Activated naive CD8-positive, alpha-beta T cell treated with anti-CD3 and anti-CD28 coated beads, Interleukin-2, amount 50 U/mL, for 24 hours (primary cell): ENCODE results near the gene BCL2L12.
A peak's percentile ranks its signal among the peaks of the same experiment; 100 is the strongest.

Experiments used
- ATAC-seq: fragments of 150-1000 bp; cut with Tn5 transposase; one replicate; pipeline ENCODE4 v1.10.0; 2021
- DNase-seq: peaks from one replicate; pipeline ENCODE4 v3.0.0; 2021
- H3K27ac Mint-ChIP-seq: one replicate; pipeline ENCODE4 v1.8.0; 2021; ENCODE audit warnings: mild to moderate bottlenecking, mixed read lengths
- H3K27me3 Mint-ChIP-seq: one replicate; pipeline ENCODE4 v1.8.0; 2021; ENCODE audit warnings: mixed read lengths
- H3K36me3 Mint-ChIP-seq: one replicate; pipeline ENCODE4 v1.8.0; 2021; ENCODE audit warnings: low read depth, mixed read lengths
- H3K4me1 Mint-ChIP-seq: one replicate; pipeline ENCODE4 v1.8.0; 2021; ENCODE audit warnings: mixed read lengths
- H3K4me3 Mint-ChIP-seq: one replicate; pipeline ENCODE4 v1.8.0; 2021; ENCODE audit warnings: mild to moderate bottlenecking, moderate library complexity, mixed read lengths
- H3K9me3 Mint-ChIP-seq: one replicate; pipeline ENCODE4 v1.8.0; 2021; ENCODE audit warnings: mixed read lengths

Gene BCL2L12

GRCh38 chr19:49637821-49638738 is 27.7 kb upstream of the BCL2L12 start:
- Mint-ChIP-seq H3K27me3 (peaks cover 2% of the 10 kb centered on the region), H3K27ac (no peak overlapping the region), H3K4me1 (peaks cover 30% of the 10 kb centered on the region), H3K36me3 (peaks cover 6% of the 10 kb centered on the region), H3K4me3 (peak overlapping the region; percentile 2), H3K9me3 (no peaks in the 10 kb centered on the region)
- ATAC-seq = no peak
- DNase-seq = no peak

GRCh38 chr19:49639401-49640112 is 26.2 kb upstream of the BCL2L12 start:
- H3K36me3 Mint-ChIP-seq = peaks cover 11% of the 10 kb centered on the region
- no peak for DNase-seq
- H3K27ac Mint-ChIP-seq = peak overlapping the region; percentile 22
- H3K4me3 Mint-ChIP-seq = peak overlapping the region; percentile 98
- peaks cover 2% of the 10 kb centered on the region for H3K27me3 Mint-ChIP-seq
- no peaks in the 10 kb centered on the region for H3K9me3 Mint-ChIP-seq
- H3K4me1 Mint-ChIP-seq = peaks cover 45% of the 10 kb centered on the region
- no peak for ATAC-seq

GRCh38 chr19:49640113-49640898 is 25.4 kb upstream of the BCL2L12 start, which contains the start of gene RRAS:
Gene RRAS (minus strand): TSS chr19:49640143. CDS start chr19:49640098, 45 bp downstream.
- H3K36me3 Mint-ChIP-seq = peaks cover 11% of the 10 kb centered on the region
- peak within 1 kb of the TSS; percentile 99 for H3K27ac Mint-ChIP-seq
- H3K4me3 Mint-ChIP-seq = peak within 1 kb of the TSS; percentile 98
- H3K27me3 Mint-ChIP-seq = peaks cover 2% of the 10 kb centered on the region
- ATAC-seq (peak; percentile 82), DNase-seq (peak; percentile 100)
- peaks cover 46% of the 10 kb centered on the region for H3K4me1 Mint-ChIP-seq
- no peaks in the 10 kb centered on the region for H3K9me3 Mint-ChIP-seq

GRCh38 chr19:49641688-49642491 is 23.8 kb upstream of the BCL2L12 start, which contains the start of gene SCAF1:
Gene SCAF1 (plus strand): TSS chr19:49642209. CDS start chr19:49645027, 2,818 bp downstream.
- Mint-ChIP-seq H3K27ac (peak within 1 kb of the TSS; percentile 99), H3K4me1 (peaks cover 47% of the 10 kb centered on the region), H3K27me3 (peaks cover 2% of the 10 kb centered on the region), H3K36me3 (peaks cover 15% of the 10 kb centered on the region), H3K4me3 (peak within 1 kb of the TSS; percentile 98), H3K9me3 (no peaks in the 10 kb centered on the region)
- peak; percentile 99 for DNase-seq
- peak; percentile 55 for ATAC-seq

GRCh38 chr19:49642492-49643035 is 23.2 kb upstream of the BCL2L12 start:
- Mint-ChIP-seq H3K4me1 (peaks cover 47% of the 10 kb centered on the region), H3K9me3 (no peaks in the 10 kb centered on the region), H3K36me3 (peaks cover 20% of the 10 kb centered on the region), H3K27me3 (peaks cover 2% of the 10 kb centered on the region), H3K27ac (peak overlapping the region; percentile 91), H3K4me3 (peak overlapping the region; percentile 98)
- DNase-seq (no peak), ATAC-seq (no peak)

- no peak for ATAC-seq
- Mint-ChIP-seq H3K9me3 (no peaks in the 10 kb centered on the region), H3K4me3 (peak overlapping the region; percentile 98), H3K27ac (peak overlapping the region; percentile 91), H3K36me3 (peaks cover 20% of the 10 kb centered on the region), H3K4me1 (peaks cover 42% of the 10 kb centered on the region), H3K27me3 (peaks cover 2% of the 10 kb centered on the region)
- DNase-seq = peak; percentile 11
Observed at GRCh38 chr19:49643466-49643865, 22.3 kb upstream of the BCL2L12 start.

GRCh38 chr19:49645592-49645991 is 20.1 kb upstream of the BCL2L12 start:
- DNase-seq (no peak), ATAC-seq (no peak)
- peaks cover 2% of the 10 kb centered on the region for H3K27me3 Mint-ChIP-seq
- H3K27ac Mint-ChIP-seq = no peak overlapping the region
- no peak overlapping the region for H3K4me3 Mint-ChIP-seq
- peaks cover 24% of the 10 kb centered on the region for H3K36me3 Mint-ChIP-seq
- peaks cover 31% of the 10 kb centered on the region for H3K4me1 Mint-ChIP-seq
- no peaks in the 10 kb centered on the region for H3K9me3 Mint-ChIP-seq

- H3K4me1 Mint-ChIP-seq = peaks cover 29% of the 10 kb centered on the region
- peaks cover 2% of the 10 kb centered on the region for H3K27me3 Mint-ChIP-seq
- H3K4me3 Mint-ChIP-seq = no peak overlapping the region
- H3K36me3 Mint-ChIP-seq = peaks cover 24% of the 10 kb centered on the region
- H3K9me3 Mint-ChIP-seq = no peaks in the 10 kb centered on the region
- ATAC-seq (no peak), DNase-seq (no peak)
- no peak overlapping the region for H3K27ac Mint-ChIP-seq
Observed at GRCh38 chr19:49645995-49646394, 19.7 kb upstream of the BCL2L12 start.

GRCh38 chr19:49646586-49646985 is 19.1 kb upstream of the BCL2L12 start:
- H3K27ac Mint-ChIP-seq = no peak overlapping the region
- peaks cover 28% of the 10 kb centered on the region for H3K4me1 Mint-ChIP-seq
- DNase-seq (no peak), ATAC-seq (no peak)
- H3K4me3 Mint-ChIP-seq = no peak overlapping the region
- peaks cover 2% of the 10 kb centered on the region for H3K27me3 Mint-ChIP-seq
- H3K36me3 Mint-ChIP-seq = peaks cover 23% of the 10 kb centered on the region
- no peaks in the 10 kb centered on the region for H3K9me3 Mint-ChIP-seq

GRCh38 chr19:49651029-49651819 is 14.5 kb upstream of the BCL2L12 start:
- Mint-ChIP-seq H3K4me3 (no peak overlapping the region), H3K9me3 (no peaks in the 10 kb centered on the region), H3K27ac (no peak overlapping the region), H3K36me3 (peaks cover 26% of the 10 kb centered on the region), H3K27me3 (no peaks in the 10 kb centered on the region), H3K4me1 (no peaks in the 10 kb centered on the region)
- ATAC-seq (no peak), DNase-seq (no peak)

- H3K9me3 Mint-ChIP-seq = no peaks in the 10 kb centered on the region
- peaks cover 26% of the 10 kb centered on the region for H3K36me3 Mint-ChIP-seq
- DNase-seq = no peak
- H3K27me3 Mint-ChIP-seq = no peaks in the 10 kb centered on the region
- no peak overlapping the region for H3K4me3 Mint-ChIP-seq
- H3K4me1 Mint-ChIP-seq = no peaks in the 10 kb centered on the region
- H3K27ac Mint-ChIP-seq = no peak overlapping the region
- ATAC-seq = no peak
Observed at GRCh38 chr19:49651820-49652550, 13.7 kb upstream of the BCL2L12 start.
